ENCODE measurements around the gene CLPSL2.

DNA sequence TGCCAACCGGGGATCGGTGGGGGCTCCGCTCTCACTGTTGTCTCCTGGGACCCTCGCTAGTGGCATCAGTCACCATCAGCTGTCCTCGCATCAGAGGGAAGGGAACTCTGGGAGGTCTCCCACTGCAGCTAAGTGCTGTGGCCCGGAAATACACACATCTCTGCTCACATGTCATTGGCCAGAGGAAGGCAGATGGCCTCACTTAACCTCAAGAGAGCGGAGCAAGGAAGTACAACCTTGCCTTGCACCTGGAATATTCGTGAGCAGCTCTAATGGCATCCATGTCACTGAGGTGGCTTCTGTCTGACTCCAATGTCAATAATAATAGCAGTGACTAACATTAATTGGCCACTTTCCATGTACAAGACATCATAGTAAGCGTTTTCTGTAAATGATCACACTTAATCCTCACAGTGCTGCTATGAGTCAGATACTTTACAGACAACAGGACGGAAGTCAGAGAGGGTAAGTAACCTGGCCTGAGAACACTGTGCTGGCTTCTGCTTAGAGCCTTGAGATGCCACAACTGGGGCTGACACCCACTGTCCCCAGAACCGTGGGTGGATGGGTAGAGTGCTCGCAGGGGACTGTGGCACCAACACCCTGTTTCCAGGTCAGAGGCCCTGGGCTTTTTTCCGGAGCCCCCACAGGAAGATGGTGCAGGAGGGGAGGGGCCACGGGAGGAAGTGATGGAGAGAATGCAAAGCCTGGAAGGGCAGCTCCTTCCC, 34.7 kb downstream of the CLPSL2 start:
- TF ChIP-seq CTCF (IDR thresholded peaks at IDR 0.05) (no peak), POLR2A (IDR thresholded peaks at IDR 0.05) (no peak)

Measured in Peyer's patch (tissue), 4 donors.